Neural crest cell (in vitro differentiated cells): ENCODE results near the gene TRIO. TPM values are rescaled to one million over a fixed set of nuclear protein-coding genes. Genes with fewer than 3 reads are reported as not detected.
A peak's percentile ranks its signal among the peaks of the same experiment; 100 is the strongest.

Experiments
- DNase-seq: peaks from one replicate; pipeline ENCODE4 v3.0.0; 2021; ENCODE audit warnings: low read depth, mixed read lengths, low spot score
- H3K27ac Mint-ChIP-seq: one replicate; pipeline ENCODE4 v1.8.0; 2021; ENCODE audit warnings: mild to moderate bottlenecking, mixed read lengths; ENCODE audit not compliant: unreplicated experiment
- H3K27me3 Mint-ChIP-seq: 2 replicates; pipeline ENCODE4 v1.8.0; 2021; ENCODE audit warnings: low read depth, mild to moderate bottlenecking, mixed read lengths
- H3K36me3 Mint-ChIP-seq: 2 replicates; pipeline ENCODE4 v1.8.0; 2021; ENCODE audit warnings: low read depth, mild to moderate bottlenecking, mixed read lengths
- H3K4me1 Mint-ChIP-seq: 2 replicates; pipeline ENCODE4 v1.8.0; 2021; ENCODE audit warnings: mixed read lengths
- H3K4me3 Mint-ChIP-seq: one replicate; pipeline ENCODE4 v1.8.0; 2021; ENCODE audit warnings: mild to moderate bottlenecking, mixed read lengths
- H3K9me3 Mint-ChIP-seq: 2 replicates; pipeline ENCODE4 v1.8.0; 2021; ENCODE audit warnings: mixed read lengths
- CTCF ChIP-seq: fragments of 200-600 bp; sonication (generic); conservative IDR thresholded peaks from 2 replicates; pipeline ENCODE4 v1.5.0; 2021; ENCODE audit warnings: antibody characterized with exemption, mild to moderate bottlenecking
- total RNA-seq: library from RNA; stranded (reverse); gene quantifications from 2 replicates; pipeline ENCODE4 v1.2.1, GENCODE V29; 2021

The TRIO gene
- total RNA-seq, 1 donor from 2014 or later: 134 TPM

GRCh38 chr5:14364576-14365472 lies 221.7 kb downstream of the TRIO start:
- Mint-ChIP-seq H3K36me3 (peaks cover 27% of the 10 kb centered on the region), H3K27ac (no peak overlapping the region), H3K27me3 (no peaks in the 10 kb centered on the region), H3K4me3 (no peak overlapping the region), H3K9me3 (no peaks in the 10 kb centered on the region), H3K4me1 (no peaks in the 10 kb centered on the region)
- DNase-seq: no peak
- TF ChIP-seq CTCF: peak; percentile 62

GRCh38 chr5:14365831-14366430 lies 222.8 kb downstream of the TRIO start:
- Mint-ChIP-seq H3K27me3 (no peaks in the 10 kb centered on the region), H3K27ac (no peak overlapping the region), H3K4me1 (no peaks in the 10 kb centered on the region), H3K9me3 (no peaks in the 10 kb centered on the region), H3K36me3 (peaks cover 27% of the 10 kb centered on the region), H3K4me3 (no peak overlapping the region)
- no peak for TF ChIP-seq CTCF
- no peak for DNase-seq

GRCh38 chr5:14366763-14367162 lies 223.6 kb downstream of the TRIO start:
- Mint-ChIP-seq H3K4me3 (no peak overlapping the region), H3K27me3 (no peaks in the 10 kb centered on the region), H3K4me1 (no peaks in the 10 kb centered on the region), H3K36me3 (peaks cover 21% of the 10 kb centered on the region), H3K9me3 (no peaks in the 10 kb centered on the region), H3K27ac (no peak overlapping the region)
- DNase-seq: no peak
- no peak for TF ChIP-seq CTCF

GRCh38 chr5:14367364-14367763 lies 224.2 kb downstream of the TRIO start:
- Mint-ChIP-seq H3K27me3 (no peaks in the 10 kb centered on the region), H3K9me3 (no peaks in the 10 kb centered on the region), H3K4me1 (no peaks in the 10 kb centered on the region), H3K4me3 (no peak overlapping the region), H3K27ac (no peak overlapping the region), H3K36me3 (peaks cover 19% of the 10 kb centered on the region)
- DNase-seq: no peak
- no peak for TF ChIP-seq CTCF

- Mint-ChIP-seq H3K36me3 (peaks cover 13% of the 10 kb centered on the region), H3K9me3 (no peaks in the 10 kb centered on the region), H3K27me3 (no peaks in the 10 kb centered on the region), H3K27ac (no peak overlapping the region), H3K4me1 (no peaks in the 10 kb centered on the region), H3K4me3 (no peak overlapping the region)
- no peak for DNase-seq
- TF ChIP-seq CTCF: no peak
Observed at GRCh38 chr5:14369780-14370179, 226.6 kb downstream of the TRIO start.
